CMK (cell line): ENCODE data around the gene ANKRA2.
"Not testable (repeated sequence)": the region's sequence is repeated elsewhere in the genome, so short reads cannot be mapped to it uniquely, and the experiment has no call there.

Experiments used
- DNase-seq: peaks from one replicate; pipeline ENCODE4 v3.0.0-alpha.2; 2010; ENCODE audit warnings: low read depth

Gene ANKRA2

GRCh38 chr5:73545403-73545779 is 20.0 kb downstream of the ANKRA2 start:
- no peak for DNase-seq

- DNase-seq: no peak
Observed at GRCh38 chr5:73544429-73545402, 20.7 kb downstream of the ANKRA2 start.

DNA sequence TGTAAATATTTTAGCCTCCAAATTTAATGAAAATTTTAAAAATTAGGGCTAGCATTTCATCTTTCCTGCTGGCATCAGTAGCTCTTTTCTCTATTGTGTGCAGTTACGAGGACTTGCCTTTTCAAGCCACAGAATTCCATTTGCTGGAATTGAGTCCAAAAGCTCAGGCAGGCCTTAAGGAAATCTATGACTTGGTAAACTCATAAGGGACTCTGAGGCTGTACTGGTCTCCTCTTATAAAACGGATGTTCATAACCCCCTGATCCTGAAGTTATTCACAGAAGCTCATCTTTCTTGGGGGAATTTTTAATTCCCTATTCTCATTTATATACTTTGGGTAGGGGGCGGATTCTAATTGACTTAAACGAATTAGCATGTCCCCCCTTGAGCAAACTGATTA is 23.4 kb downstream of the ANKRA2 start:
- DNase-seq: no peak

DNA sequence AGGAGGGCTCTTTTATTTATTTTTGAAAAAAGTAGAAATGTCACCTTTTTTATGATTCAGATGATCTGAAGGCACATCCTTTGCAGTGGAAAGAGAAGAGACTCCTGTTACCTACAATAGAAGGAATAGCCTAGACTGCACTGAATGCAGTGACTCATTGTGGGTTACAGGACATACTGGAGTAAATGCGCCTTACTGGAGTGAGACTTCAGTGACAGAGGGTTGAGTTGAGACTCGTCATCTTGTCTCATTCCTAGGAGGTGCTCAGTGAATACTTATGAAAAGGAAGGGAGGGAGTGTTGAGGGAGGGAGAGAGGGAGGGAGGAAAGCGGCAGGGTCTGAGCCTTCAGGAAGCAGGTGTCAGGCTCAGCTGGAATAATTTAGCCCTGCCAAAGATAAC is 25.2 kb downstream of the ANKRA2 start:
- DNase-seq: no peak

DNA sequence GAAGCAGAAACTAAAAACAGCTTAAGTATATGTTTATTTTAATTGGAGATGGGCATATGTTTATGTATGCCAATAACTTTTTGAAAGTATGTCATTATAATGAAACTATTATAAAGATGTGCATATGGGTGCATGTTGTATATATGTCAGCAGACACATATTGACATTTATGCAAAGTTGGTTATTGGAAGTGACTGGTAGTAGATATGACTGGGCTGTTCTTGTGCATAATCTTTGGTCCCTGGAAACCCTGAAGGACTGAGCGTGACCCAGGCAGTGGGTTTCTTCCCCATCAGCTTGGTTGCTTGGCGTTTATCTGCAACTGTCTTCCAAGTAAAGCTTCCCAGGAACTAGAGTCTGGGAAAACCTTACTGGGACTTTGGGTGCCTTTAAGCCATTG is 25.7 kb downstream of the ANKRA2 start:
- DNase-seq: no peak

- DNase-seq: no peak
Observed at GRCh38 chr5:73534971-73535370, 30.5 kb downstream of the ANKRA2 start.

DNA sequence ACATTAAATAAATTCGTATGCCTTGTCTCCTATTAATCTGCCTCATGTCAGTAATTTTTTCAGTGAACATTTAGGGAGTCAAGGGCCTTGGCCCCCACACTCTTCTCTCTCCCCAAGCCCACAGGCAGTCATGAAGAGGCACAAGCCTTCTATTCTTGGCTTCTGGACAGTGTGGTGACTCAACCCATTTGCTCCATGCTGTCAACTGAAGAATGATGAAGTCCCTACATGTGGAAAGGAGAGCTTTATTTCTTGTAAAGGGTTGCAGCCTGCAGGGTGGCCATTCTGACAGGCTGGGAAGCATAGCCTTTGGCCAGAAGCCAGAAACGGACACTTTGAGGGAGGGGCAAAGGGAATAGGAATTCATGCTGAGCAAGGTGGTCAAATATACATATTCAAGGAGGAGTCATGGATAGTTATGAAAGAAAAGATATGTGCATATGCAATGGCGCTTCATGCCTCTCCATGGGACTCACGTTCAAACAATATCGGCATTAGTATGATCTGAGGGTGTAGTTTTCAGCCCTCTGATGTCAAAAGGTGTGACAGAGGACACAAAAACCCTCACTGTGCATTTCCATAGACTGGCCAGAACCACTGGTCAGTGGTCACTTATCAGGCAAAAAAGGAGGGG is 31.3 kb downstream of the ANKRA2 start:
- DNase-seq: no peak

GRCh38 chr5:73532195-73532594 is 33.2 kb downstream of the ANKRA2 start:
- DNase-seq: no peak

- no peak for DNase-seq
Observed at GRCh38 chr5:73531356-73531755, 34.1 kb downstream of the ANKRA2 start.

DNA sequence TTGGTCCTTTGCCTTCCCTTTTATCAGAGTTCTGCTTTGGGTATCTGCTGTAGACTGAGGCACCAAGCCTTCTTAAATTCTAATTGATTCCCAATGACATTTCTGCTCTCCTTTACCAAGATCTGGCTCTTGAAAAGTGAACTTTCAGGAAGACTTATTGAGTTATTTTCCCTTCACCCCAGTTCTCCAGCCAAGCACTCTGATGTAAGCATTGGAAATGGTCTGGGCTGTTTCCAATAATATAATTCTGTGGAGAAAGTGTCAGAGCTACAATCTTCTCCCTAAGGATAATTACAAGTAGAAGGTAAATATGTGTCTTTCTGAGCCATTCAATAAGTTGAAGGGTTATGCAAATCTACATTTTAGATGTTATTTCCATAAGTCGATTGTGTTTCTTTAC is 36.4 kb downstream of the ANKRA2 start:
- DNase-seq: no peak

GRCh38 chr5:73528248-73528647 is 37.2 kb downstream of the ANKRA2 start:
- DNase-seq: no peak

DNA sequence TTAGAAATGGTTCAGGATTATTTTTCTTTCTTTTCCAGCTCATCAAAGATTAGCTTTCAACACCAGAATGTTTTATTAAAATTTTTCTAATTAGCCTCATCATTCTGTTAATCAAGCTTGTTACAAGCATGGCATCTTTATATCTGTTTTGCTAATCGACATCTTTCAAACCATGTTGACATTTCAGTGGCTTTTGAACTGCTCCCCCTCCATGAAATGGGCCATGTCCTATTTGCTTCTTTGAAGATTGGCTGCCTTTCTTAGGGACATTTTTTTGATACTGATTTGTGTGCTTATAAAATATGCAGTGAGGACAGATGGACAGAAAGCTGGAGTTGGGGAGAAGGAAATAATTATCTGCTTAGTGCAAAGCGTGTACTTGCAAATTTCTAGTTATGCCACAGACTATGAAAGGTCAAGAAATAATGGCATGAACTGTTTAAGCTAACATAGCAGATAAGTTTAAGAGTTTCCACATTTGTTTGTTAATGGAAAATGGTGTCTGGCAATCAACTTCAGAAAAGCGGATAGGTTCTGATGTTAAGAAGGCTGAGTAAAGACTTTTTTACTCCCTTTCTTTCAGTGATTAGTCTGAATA is 39.7 kb downstream of the ANKRA2 start:
- no peak for DNase-seq

- no peak for DNase-seq
Observed at GRCh38 chr5:73523861-73524260, 41.6 kb downstream of the ANKRA2 start.

- no peak for DNase-seq
Observed at GRCh38 chr5:73522989-73523388, 42.5 kb downstream of the ANKRA2 start.

DNA sequence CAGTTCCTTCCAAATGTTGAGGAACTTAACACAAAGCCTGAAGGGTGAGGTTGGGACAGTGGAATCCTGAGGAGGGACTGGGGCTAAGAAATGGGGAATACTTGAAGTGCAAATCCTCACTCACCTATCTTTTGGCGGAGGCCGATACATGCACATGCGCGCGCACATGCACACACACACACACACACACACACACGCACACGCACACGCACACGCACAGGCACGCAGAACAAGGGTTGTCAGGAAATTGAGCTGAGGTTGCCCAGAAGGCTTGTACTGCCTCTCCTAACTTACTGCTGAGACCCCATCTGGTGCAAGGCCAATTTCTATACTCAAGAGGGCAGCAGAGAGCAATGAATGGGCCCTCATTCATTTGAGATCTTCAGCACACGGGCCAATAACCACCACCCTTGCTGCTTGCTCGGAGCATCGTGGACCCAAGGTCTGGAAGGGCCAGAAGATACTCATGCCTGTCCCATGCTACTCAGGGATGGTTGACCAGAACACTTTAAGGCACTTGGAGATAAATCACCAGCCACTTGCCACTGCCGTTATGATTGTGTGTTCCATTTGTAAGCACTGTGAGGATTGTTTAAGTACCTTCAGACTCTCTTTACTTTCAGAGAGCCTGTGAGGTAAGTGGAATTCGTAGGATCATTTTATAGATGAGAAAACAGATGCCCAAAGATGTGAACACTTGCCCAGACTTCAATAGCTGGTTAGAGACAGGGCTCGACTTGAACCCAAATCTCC is 45.7 kb downstream of the ANKRA2 start:
- no peak for DNase-seq

GRCh38 chr5:73515232-73515631 is 50.2 kb downstream of the ANKRA2 start:
- no peak for DNase-seq

DNA sequence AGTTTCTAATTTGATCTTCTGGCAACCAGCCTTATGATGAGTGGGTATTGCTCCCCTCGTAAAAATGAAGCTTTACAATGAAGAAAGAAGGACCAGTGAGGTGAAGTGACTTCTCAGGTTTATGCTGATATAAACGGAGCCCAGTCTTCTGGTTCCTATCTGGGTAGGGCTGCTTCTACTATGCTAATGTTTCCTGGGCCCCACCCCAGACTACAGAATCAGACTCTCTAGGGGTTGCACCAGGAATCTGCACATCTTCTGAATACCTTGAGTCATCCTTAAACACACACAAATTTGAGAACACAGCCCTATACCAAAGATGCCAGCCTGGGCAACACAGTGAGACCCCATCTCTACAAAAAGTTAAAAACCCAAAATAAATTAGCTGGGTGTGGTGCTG is 51.0 kb downstream of the ANKRA2 start:
- no peak for DNase-seq

DNA sequence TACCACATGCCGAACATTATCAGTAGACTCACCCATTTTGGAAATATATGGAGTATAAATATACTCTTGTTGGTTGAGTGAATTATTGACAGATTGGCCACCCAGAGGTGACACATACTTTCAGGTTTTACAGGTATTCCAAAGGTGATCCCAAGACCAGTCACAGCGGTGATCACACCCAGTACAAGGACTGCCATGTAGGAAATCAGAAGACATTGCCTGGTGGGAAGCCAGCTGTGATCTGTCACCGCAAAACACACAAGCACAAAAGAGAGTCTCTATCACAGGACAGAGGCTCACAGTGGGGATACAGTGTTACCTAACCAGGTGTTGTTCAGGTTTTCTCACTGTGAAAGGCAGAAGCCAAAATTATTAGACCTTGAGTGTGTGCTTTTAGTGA is 51.4 kb downstream of the ANKRA2 start:
- no peak for DNase-seq

DNA sequence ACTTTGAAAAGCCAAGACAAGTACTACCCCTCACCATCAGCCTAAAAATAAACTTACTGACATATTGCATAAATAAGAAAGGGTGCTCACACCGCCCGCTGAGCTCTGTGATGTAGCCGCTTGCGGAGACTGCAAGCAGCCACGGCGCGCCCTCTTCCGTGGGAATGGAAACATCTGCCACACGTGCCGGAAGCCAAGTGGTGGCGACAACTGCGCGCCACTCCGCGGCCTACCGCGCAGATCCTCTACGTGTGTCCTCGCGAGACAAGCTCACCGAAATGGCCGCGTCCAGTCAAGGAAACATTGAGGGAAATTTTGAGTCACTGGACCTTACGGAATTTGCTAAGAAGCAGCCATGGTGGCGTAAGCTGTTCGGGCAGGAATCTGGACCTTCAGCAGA is 56.9 kb downstream of the ANKRA2 start:
- DNase-seq: not testable (repeated sequence)

- no peak for DNase-seq
Observed at GRCh38 chr5:73507062-73507461, 58.4 kb downstream of the ANKRA2 start.

- no peak for DNase-seq
Observed at GRCh38 chr5:73506459-73506955, 58.9 kb downstream of the ANKRA2 start.
